KG1 (cell line): ENCODE data around the gene RAB3IL1.

Experiments
- DNase-seq: peaks from one replicate; lab custom pipeline; 2025; lab: John Stamatoyannopoulos, UW

The RAB3IL1 gene

GRCh38 chr11:61905067-61905696, 12.2 kb downstream of the RAB3IL1 start:
- no peak for DNase-seq

GRCh38 chr11:61904539-61905048, 12.8 kb downstream of the RAB3IL1 start:
- no peak for DNase-seq

- no peak for DNase-seq
These were observed 13.5 kb downstream of the RAB3IL1 start for GRCh38 chr11:61903845-61904244.

GRCh38 chr11:61902313-61902712, 15.1 kb downstream of the RAB3IL1 start:
- DNase-seq: no peak

GRCh38 chr11:61901397-61901796, 16.0 kb downstream of the RAB3IL1 start:
- DNase-seq: no peak

GRCh38 chr11:61900251-61900650, 17.1 kb downstream of the RAB3IL1 start:
- DNase-seq: no peak

- DNase-seq: peak; percentile 96
These were observed 18.1 kb downstream of the RAB3IL1 start for GRCh38 chr11:61899146-61899841.

GRCh38 chr11:61898247-61898582, 19.2 kb downstream of the RAB3IL1 start:
- no peak for DNase-seq

GRCh38 chr11:61897387-61898246, 19.7 kb downstream of the RAB3IL1 start:
- DNase-seq: peak; percentile 58

GRCh38 chr11:61896665-61897386, 20.5 kb downstream of the RAB3IL1 start:
- no peak for DNase-seq

GRCh38 chr11:61895718-61896059, 21.7 kb downstream of the RAB3IL1 start:
- DNase-seq: no peak

GRCh38 chr11:61895046-61895717, 22.2 kb downstream of the RAB3IL1 start:
- no peak for DNase-seq

GRCh38 chr11:61893981-61894380, 23.4 kb downstream of the RAB3IL1 start:
- no peak for DNase-seq

- DNase-seq: no peak
These were observed 25.3 kb downstream of the RAB3IL1 start for GRCh38 chr11:61892085-61892370.

GRCh38 chr11:61891331-61892084, 25.9 kb downstream of the RAB3IL1 start, which contains the start of gene FADS3:
Gene FADS3 (minus strand): TSS chr11:61891545. CDS start chr11:61891381, 164 bp downstream.
- no peak for DNase-seq

- DNase-seq: no peak
These were observed 26.6 kb downstream of the RAB3IL1 start for GRCh38 chr11:61890529-61891330.

GRCh38 chr11:61889831-61890230, 27.5 kb downstream of the RAB3IL1 start:
- no peak for DNase-seq

GRCh38 chr11:61888590-61888989, 28.8 kb downstream of the RAB3IL1 start:
- DNase-seq: no peak

GRCh38 chr11:61887839-61888494, 29.4 kb downstream of the RAB3IL1 start:
- no peak for DNase-seq

- DNase-seq: no peak
These were observed 30.7 kb downstream of the RAB3IL1 start for GRCh38 chr11:61886643-61887042.
